ENCODE measurements around the gene PLCG1. TPM values are rescaled to one million over a fixed set of nuclear protein-coding genes. Genes with fewer than 3 reads are reported as not detected.

PLCG1 gene
- total RNA-seq (100 to 1,000 TPM in 1 of 2 donors, 10 to 100 TPM in 1; 64.9 to 121 TPM), polyA plus RNA-seq (ENCODE audit: insufficient read length in 6 of 6) (100 to 1,000 TPM; 180 to 251 (median 213) TPM)
- long read RNA-seq, donor 1, full-length matches to known transcripts = 5 of 39 reads
- long read RNA-seq, donor 1, partial matches to known transcripts = 34 of 39 reads
- long read RNA-seq, donor 1, other reads (novel, unspliced or antisense) = 0 of 39 reads
- long read RNA-seq, donor 2, full-length matches to known transcripts = 12 of 34 reads
- long read RNA-seq, donor 2, partial matches to known transcripts = 22 of 34 reads
- long read RNA-seq, donor 2, other reads (novel, unspliced or antisense) = 0 of 34 reads
- long read RNA-seq, donor 3, full-length matches to known transcripts = 3 of 3 reads
- long read RNA-seq, donor 3, partial matches to known transcripts = 0 of 3 reads
- long read RNA-seq, donor 3, other reads (novel, unspliced or antisense) = 0 of 3 reads
- long read RNA-seq, donor 4 = 0 reads
- long read RNA-seq, donor 5, full-length matches to known transcripts = 3 of 36 reads
- long read RNA-seq, donor 5, partial matches to known transcripts = 33 of 36 reads
- long read RNA-seq, donor 5, other reads (novel, unspliced or antisense) = 0 of 36 reads
- long read RNA-seq, donor 6, full-length matches to known transcripts = 2 of 26 reads
- long read RNA-seq, donor 6, partial matches to known transcripts = 24 of 26 reads
- long read RNA-seq, donor 6, other reads (novel, unspliced or antisense) = 0 of 26 reads
- long read RNA-seq, donor 7 = 0 reads
- long read RNA-seq, donor 8, full-length matches to known transcripts = 8 of 64 reads
- long read RNA-seq, donor 8, partial matches to known transcripts = 56 of 64 reads
- long read RNA-seq, donor 8, other reads (novel, unspliced or antisense) = 0 of 64 reads
- long read RNA-seq, donor 9 = 0 reads
- long read RNA-seq, donor 10, partial matches to known transcripts = 0 of 2 reads
- long read RNA-seq, donor 10, other reads (novel, unspliced or antisense) = 2 of 2 reads
- long read RNA-seq, donor 11, full-length matches to known transcripts = 4 of 18 reads
- long read RNA-seq, donor 11, partial matches to known transcripts = 14 of 18 reads
- long read RNA-seq, donor 11, other reads (novel, unspliced or antisense) = 0 of 18 reads
- long read RNA-seq, donor 12, partial matches to known transcripts = 18 of 18 reads
- long read RNA-seq, donor 12, other reads (novel, unspliced or antisense) = 0 of 18 reads

- Histone ChIP-seq H3K27me3 (peaks cover 0 to 33% of the 10 kb centered on the region in 2 donors), H3K4me1 (peaks cover 22 to 49% of the 10 kb centered on the region in 2 donors), H3K4me3 (peak within 1 kb of the TSS; percentile 82 to 88), H3K27ac (peak within 1 kb of the TSS; percentile 92 to 96), H3K9me3 (no peaks in the 10 kb centered on the region), H3K36me3 (no peaks in the 10 kb centered on the region)
- no peak for TF ChIP-seq CTCF (IDR thresholded peaks at IDR 0.05)
- ATAC-seq (peak; percentile 91), DNase-seq (peak; percentile 87 to 96 (median 90))
- intact Hi-C loops (cut with DNase I) = no loop called here
Observed at GRCh38 chr20:41136680-41137613, at the start of gene PLCG1. TSS of gene PLCG1 (plus strand) at chr20:41137543. CDS start at chr20:41137642, 99 bp downstream.

DNA sequence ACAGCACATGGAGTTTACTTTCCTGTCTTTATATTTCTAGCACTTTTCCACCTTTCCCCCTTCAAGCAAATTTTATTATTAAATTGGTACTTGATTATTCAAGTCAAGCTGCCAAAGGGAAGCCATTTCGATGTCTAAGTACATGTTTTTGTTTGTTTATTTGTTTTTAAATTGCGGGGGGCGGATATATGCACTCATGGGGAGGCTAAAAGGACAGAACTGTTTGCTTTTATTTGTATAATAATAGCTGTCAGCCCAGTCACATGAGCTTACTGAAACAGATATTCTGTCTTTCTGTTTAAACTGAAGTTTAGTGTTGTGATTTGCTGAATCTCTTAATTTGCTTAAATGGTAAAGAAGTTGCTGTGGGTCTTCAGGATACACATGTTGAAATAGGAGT, 49.6 kb upstream of the PLCG1 start:
- TF ChIP-seq CTCF (IDR thresholded peaks at IDR 0.05) = no peak
- Histone ChIP-seq H3K9me3 (no peaks in the 10 kb centered on the region), H3K4me3 (no peak overlapping the region), H3K4me1 (peaks cover 0 to 18% of the 10 kb centered on the region in 2 donors), H3K27me3 (no peaks in the 10 kb centered on the region), H3K27ac (no peak overlapping the region), H3K36me3 (peaks cover 0 to 92% of the 10 kb centered on the region in 2 donors)
- no peak for ATAC-seq
- DNase-seq = no peak
- intact Hi-C loops (cut with DNase I) = no loop called here

- intact Hi-C loops (cut with DNase I) = no loop called here
- H3K27me3 ChIP-seq = no peaks in the 10 kb centered on the region
- no peak overlapping the region for H3K27ac ChIP-seq
- peaks cover 0 to 94% of the 10 kb centered on the region in 2 donors for H3K36me3 ChIP-seq
- TF ChIP-seq CTCF (IDR thresholded peaks at IDR 0.05) = no peak
- DNase-seq (no peak), ATAC-seq (no peak)
- H3K4me3 ChIP-seq = no peak overlapping the region
- H3K4me1 ChIP-seq = peaks cover 7 to 18% of the 10 kb centered on the region in 2 donors
- no peaks in the 10 kb centered on the region for H3K9me3 ChIP-seq
Observed at GRCh38 chr20:41089555-41089954, 47.8 kb upstream of the PLCG1 start.

DNA sequence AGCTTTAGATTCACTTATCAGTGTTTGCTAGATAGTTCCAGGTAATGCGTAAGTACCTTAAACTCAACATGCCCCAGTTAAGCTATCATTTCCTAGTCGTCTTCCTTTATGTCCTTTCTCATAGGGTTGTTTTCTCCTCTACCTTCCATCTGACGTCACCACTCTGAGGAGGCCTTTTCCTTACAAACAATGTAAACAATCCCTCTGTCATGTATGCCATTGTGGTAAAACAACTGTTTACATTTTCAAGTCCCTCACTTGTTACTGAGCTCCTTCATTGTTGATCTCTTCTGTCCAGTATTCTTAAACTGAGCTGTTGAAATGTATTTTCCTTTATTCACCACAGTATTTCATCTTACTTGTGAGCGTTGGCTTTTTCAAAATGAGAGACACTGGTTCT, 45.4 kb upstream of the PLCG1 start:
- DNase-seq (no peak), ATAC-seq (no peak)
- Histone ChIP-seq H3K36me3 (peaks cover 0 to 93% of the 10 kb centered on the region in 2 donors), H3K4me1 (peaks cover 4 to 10% of the 10 kb centered on the region in 2 donors), H3K4me3 (no peak overlapping the region), H3K9me3 (no peaks in the 10 kb centered on the region), H3K27ac (no peak overlapping the region), H3K27me3 (no peaks in the 10 kb centered on the region)
- intact Hi-C loops (cut with DNase I) = loop anchor here in 1 of 2 donors (5.0 kb wide), 1 partner anchor 100 kb away; no protein-coding TSS in a partner anchor
- no peak for TF ChIP-seq CTCF (IDR thresholded peaks at IDR 0.05)
